Ammon's horn (tissue), 1 donor: ENCODE data around the gene PSME3IP1.
A peak's percentile ranks its signal among the peaks of the same experiment; 100 is the strongest.
"Not testable (repeated sequence)": the region's sequence is repeated elsewhere in the genome, so short reads cannot be mapped to it uniquely, and the experiment has no call there.

Source experiments
- DNase-seq: peaks from one replicate; pipeline ENCODE4 v3.0.0-alpha.2; 2016; ENCODE audit warnings: low spot score

PSME3IP1 gene

GRCh38 chr16:57123974-57124674 lies 61.7 kb downstream of the PSME3IP1 start:
- no peak for DNase-seq

GRCh38 chr16:57123216-57123973 lies 62.4 kb downstream of the PSME3IP1 start:
- no peak for DNase-seq

- no peak for DNase-seq
Measured at GRCh38 chr16:57118461-57119084, 67.3 kb downstream of the PSME3IP1 start.

- peak; percentile 95 for DNase-seq
Measured at GRCh38 chr16:57115514-57116182, 70.2 kb downstream of the PSME3IP1 start.

GRCh38 chr16:57115168-57115513 lies 70.7 kb downstream of the PSME3IP1 start:
- DNase-seq: no peak

GRCh38 chr16:57113664-57114063 lies 72.2 kb downstream of the PSME3IP1 start:
- DNase-seq: no peak

- DNase-seq: peak; percentile 62
Measured at GRCh38 chr16:57113042-57113453, 72.8 kb downstream of the PSME3IP1 start.

- DNase-seq: no peak
Measured at GRCh38 chr16:57112403-57113041, 73.3 kb downstream of the PSME3IP1 start.

- DNase-seq: no peak
Measured at GRCh38 chr16:57111420-57111819, 74.4 kb downstream of the PSME3IP1 start.

- DNase-seq: no peak
Measured at GRCh38 chr16:57110937-57111336, 74.9 kb downstream of the PSME3IP1 start.

GRCh38 chr16:57109259-57110105 lies 76.4 kb downstream of the PSME3IP1 start:
- DNase-seq: not testable (repeated sequence)

GRCh38 chr16:57108432-57108831 lies 77.4 kb downstream of the PSME3IP1 start:
- DNase-seq: no peak

- no peak for DNase-seq
Measured at GRCh38 chr16:57107321-57107922, 78.4 kb downstream of the PSME3IP1 start.

- no peak for DNase-seq
Measured at GRCh38 chr16:57106767-57107166, 79.1 kb downstream of the PSME3IP1 start.

- no peak for DNase-seq
Measured at GRCh38 chr16:57105184-57105583, 80.7 kb downstream of the PSME3IP1 start.

- no peak for DNase-seq
Measured at GRCh38 chr16:57104706-57105105, 81.1 kb downstream of the PSME3IP1 start.

- DNase-seq: peak; percentile 65
Measured at GRCh38 chr16:57102888-57103851, 82.7 kb downstream of the PSME3IP1 start.
